Measurements from ENCODE around the gene LAGE3. TPM values are rescaled to one million over a fixed set of nuclear protein-coding genes. Genes with fewer than 3 reads are reported as not detected.
A peak's percentile ranks its signal among the peaks of the same experiment; 100 is the strongest.

Gene LAGE3
- total RNA-seq, 1 donor from 2014 or later, result 15.6 TPM

DNA sequence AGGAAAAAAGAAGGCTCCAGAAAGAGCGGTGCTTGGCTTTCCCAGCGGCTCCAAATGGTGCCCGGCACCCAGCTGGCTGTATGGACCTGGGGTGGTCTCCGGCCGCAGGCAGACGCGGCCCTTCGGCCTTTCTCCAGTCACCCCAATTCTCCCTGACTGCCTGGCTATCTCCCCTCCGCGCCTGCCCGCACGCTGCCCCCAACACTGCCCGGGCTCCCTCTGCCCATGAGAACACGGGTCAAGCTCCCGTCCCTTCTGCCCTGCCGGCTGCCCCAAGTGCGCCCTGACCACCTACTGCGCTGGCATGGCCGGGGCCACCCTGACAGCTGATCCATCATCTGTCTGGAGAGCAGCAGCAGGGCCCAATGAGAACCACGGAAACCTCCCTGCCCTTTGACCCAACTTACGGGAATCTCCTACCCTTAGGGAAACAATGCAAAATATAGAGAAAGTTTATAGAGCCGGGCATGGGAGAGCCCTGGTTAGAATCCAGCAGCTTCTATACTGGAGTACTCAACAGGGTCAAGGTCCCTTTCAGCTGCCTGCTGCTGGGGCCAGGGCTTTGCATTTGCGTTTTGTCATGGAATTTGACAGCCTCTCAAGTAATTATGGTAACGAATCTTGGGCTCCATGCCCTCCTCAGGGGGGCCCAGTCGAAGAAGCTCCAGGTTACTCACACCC, 38.2 kb upstream of the LAGE3 start:
- TF ChIP-seq, protein P1, sequence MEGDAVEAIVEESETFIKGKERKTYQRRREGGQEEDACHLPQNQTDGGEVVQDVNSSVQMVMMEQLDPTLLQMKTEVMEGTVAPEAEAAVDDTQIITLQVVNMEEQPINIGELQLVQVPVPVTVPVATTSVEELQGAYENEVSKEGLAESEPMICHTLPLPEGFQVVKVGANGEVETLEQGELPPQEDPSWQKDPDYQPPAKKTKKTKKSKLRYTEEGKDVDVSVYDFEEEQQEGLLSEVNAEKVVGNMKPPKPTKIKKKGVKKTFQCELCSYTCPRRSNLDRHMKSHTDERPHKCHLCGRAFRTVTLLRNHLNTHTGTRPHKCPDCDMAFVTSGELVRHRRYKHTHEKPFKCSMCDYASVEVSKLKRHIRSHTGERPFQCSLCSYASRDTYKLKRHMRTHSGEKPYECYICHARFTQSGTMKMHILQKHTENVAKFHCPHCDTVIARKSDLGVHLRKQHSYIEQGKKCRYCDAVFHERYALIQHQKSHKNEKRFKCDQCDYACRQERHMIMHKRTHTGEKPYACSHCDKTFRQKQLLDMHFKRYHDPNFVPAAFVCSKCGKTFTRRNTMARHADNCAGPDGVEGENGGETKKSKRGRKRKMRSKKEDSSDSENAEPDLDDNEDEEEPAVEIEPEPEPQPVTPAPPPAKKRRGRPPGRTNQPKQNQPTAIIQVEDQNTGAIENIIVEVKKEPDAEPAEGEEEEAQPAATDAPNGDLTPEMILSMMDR (IDR thresholded peaks at IDR 0.05), result no peak
- DNase-seq (ENCODE audit: extremely low spot score, unreplicated experiment), result no peak
- Mint-ChIP-seq H3K9me3 (ENCODE audit: unreplicated experiment) (no peaks in the 10 kb centered on the region), H3K4me3 (ENCODE audit: unreplicated experiment) (no peak overlapping the region), H3K4me1 (ENCODE audit: unreplicated experiment) (peaks cover 13% of the 10 kb centered on the region), H3K27ac (ENCODE audit: unreplicated experiment) (no peak overlapping the region), H3K27me3 (ENCODE audit: unreplicated experiment) (no peaks in the 10 kb centered on the region), H3K36me3 (ENCODE audit: unreplicated experiment) (no peaks in the 10 kb centered on the region)

DNA sequence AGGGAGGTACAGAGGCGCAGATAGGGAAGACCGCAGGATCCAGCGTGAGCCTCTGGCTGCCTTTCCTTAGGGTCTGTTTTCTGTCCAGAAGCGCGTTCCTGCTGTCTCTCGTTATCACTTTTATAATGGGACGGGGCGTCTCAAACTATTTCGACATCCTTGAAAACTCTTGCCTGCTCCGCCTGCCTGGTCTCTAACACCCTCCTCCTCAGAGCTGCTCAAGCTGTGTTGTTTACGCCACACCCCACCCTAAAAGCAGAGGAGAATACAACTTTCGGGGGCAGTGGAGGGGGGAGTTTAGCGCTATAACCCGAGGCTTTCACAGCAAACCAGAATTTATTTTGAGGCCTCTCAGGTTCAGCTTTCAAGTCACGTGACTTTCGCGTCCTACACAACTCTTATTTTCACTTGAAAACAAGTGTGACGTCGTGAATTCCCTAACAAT, 37.6 kb upstream of the LAGE3 start:
- no peak for DNase-seq (ENCODE audit: extremely low spot score, unreplicated experiment)
- no peaks in the 10 kb centered on the region for H3K9me3 Mint-ChIP-seq (ENCODE audit: unreplicated experiment)
- peaks cover 13% of the 10 kb centered on the region for H3K4me1 Mint-ChIP-seq (ENCODE audit: unreplicated experiment)
- TF ChIP-seq, protein P1 (IDR thresholded peaks at IDR 0.05), result no peak
- H3K36me3 Mint-ChIP-seq (ENCODE audit: unreplicated experiment), result no peaks in the 10 kb centered on the region
- no peaks in the 10 kb centered on the region for H3K27me3 Mint-ChIP-seq (ENCODE audit: unreplicated experiment)
- H3K27ac Mint-ChIP-seq (ENCODE audit: unreplicated experiment), result peak overlapping the region; percentile 81
- peak overlapping the region; percentile 74 for H3K4me3 Mint-ChIP-seq (ENCODE audit: unreplicated experiment)

DNA sequence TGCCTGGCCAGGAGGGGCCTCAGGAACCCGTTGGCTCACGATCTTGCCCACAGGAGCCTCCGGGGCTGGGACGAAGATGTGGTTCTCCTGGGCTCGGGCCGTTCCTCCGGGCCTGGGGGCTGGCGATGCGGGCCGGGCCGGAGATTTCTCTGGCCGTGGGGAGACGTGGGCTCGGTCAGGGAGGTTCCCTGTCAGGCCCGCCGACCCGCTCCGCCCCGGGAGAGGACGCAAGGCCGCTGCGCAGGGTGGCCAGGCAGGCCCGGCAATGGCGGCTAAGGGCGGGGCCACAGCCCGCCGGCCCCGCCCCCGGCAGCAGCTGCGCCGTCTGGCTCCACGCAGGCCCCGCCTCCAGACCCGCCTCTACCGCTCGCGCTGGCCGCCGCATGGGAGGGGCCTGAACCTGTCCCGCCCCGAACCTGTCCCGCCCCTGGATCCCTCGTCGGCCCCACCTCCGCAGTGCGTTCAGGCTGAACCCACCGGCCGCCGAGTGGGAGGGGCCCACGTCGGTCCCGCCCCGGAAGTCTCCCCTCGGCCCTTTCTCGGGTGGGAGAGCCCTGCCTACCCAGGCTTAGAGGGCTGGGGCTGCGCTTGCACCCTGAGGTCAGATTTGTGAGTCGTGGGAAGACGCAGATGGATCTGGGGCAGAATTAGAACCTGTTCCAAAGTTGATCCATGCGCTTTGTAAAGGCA, 37.0 kb upstream of the LAGE3 start, which contains the start of gene FAM3A:
Gene FAM3A (minus strand): TSS at position 267 of the 690 bp plus-strand sequence. CDS start 460 bp downstream, outside the sequence.
- Mint-ChIP-seq H3K27ac (ENCODE audit: unreplicated experiment) (peak within 1 kb of the TSS; percentile 81), H3K36me3 (ENCODE audit: unreplicated experiment) (peaks cover 1% of the 10 kb centered on the region), H3K9me3 (ENCODE audit: unreplicated experiment) (no peaks in the 10 kb centered on the region), H3K27me3 (ENCODE audit: unreplicated experiment) (no peaks in the 10 kb centered on the region), H3K4me1 (ENCODE audit: unreplicated experiment) (peaks cover 13% of the 10 kb centered on the region), H3K4me3 (ENCODE audit: unreplicated experiment) (peak within 1 kb of the TSS; percentile 78)
- TF ChIP-seq, protein P1 (IDR thresholded peaks at IDR 0.05), result no peak
- DNase-seq (ENCODE audit: extremely low spot score, unreplicated experiment), result peak; percentile 97

DNA sequence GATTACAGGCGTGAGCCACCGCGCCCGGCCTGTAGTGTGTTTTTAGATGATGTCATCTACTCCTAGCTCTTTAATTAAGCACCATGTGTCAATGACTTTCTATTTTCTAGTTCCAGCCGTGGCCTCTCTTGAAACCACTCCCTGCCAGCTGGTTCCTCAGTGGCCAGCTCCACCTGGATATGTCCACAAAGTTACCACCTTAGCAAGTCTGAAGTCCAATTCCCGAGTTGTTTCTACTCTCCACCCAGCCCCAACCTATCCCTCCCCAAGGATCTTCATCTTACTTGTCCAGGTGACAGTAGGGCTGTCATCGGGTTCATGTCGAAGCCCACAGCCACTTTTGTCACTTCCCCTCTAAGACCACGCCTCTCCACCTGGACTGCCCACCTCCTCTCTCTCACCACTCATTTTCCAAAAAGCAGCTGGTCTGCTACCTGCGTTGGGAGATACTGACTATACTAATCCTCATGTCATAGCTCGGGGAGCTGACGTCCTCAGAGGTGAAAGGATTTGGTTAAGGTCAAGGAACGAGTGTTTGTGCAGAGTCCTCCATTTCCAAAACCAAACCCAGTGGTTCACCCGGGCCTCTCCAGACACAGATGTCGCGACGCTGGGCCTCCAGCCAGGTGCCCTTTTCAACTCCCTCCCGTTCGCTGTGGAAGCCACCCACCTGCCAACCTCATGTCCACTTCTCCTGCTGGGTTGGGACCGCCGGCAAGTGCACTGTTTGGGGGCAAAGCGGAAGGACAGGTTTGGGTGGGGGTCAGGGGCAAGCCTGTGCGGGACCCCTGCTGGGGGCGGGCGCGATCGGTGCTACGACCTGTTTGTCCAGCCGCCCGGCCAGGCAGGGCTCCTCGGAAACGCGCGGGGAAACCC, 36.2 kb upstream of the LAGE3 start:
- TF ChIP-seq, protein P1 (IDR thresholded peaks at IDR 0.05), result no peak
- Mint-ChIP-seq H3K9me3 (ENCODE audit: unreplicated experiment) (no peaks in the 10 kb centered on the region), H3K27ac (ENCODE audit: unreplicated experiment) (peak overlapping the region; percentile 55), H3K36me3 (ENCODE audit: unreplicated experiment) (peaks cover 5% of the 10 kb centered on the region), H3K27me3 (ENCODE audit: unreplicated experiment) (no peaks in the 10 kb centered on the region), H3K4me3 (ENCODE audit: unreplicated experiment) (peak overlapping the region; percentile 78), H3K4me1 (ENCODE audit: unreplicated experiment) (peaks cover 13% of the 10 kb centered on the region)
- no peak for DNase-seq (ENCODE audit: extremely low spot score, unreplicated experiment)
